NCI-H2227 (cell line): ENCODE measurements around the gene C2CD4C.
A peak's percentile ranks its signal among the peaks of the same experiment; 100 is the strongest.
"Not testable (repeated sequence)": the region's sequence is repeated elsewhere in the genome, so short reads cannot be mapped to it uniquely, and the experiment has no call there.

Source experiments
- DNase-seq: peaks from one replicate; lab custom pipeline; 2025; ENCODE audit not compliant: unreplicated experiment; lab: John Stamatoyannopoulos, UW

Gene C2CD4C

DNA sequence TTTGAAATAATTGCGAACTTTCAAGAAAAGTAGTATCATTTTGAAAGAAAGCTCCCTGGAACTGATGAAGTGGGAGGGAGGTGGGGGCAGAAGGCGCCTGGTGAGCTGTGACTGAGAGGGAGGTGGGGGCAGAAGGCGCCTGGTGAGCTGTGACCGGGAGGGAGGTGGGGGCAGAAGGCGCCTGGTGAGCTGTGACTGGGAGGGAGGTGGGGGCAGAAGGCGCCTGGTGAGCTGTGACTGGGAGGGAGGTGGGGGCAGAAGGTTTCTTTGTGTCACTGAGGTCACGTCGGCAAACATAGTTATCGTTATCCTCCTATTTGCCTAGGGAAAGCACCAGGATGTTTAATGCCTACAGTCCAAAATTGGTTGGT, 24.2 kb downstream of the C2CD4C start:
- DNase-seq: no peak

DNA sequence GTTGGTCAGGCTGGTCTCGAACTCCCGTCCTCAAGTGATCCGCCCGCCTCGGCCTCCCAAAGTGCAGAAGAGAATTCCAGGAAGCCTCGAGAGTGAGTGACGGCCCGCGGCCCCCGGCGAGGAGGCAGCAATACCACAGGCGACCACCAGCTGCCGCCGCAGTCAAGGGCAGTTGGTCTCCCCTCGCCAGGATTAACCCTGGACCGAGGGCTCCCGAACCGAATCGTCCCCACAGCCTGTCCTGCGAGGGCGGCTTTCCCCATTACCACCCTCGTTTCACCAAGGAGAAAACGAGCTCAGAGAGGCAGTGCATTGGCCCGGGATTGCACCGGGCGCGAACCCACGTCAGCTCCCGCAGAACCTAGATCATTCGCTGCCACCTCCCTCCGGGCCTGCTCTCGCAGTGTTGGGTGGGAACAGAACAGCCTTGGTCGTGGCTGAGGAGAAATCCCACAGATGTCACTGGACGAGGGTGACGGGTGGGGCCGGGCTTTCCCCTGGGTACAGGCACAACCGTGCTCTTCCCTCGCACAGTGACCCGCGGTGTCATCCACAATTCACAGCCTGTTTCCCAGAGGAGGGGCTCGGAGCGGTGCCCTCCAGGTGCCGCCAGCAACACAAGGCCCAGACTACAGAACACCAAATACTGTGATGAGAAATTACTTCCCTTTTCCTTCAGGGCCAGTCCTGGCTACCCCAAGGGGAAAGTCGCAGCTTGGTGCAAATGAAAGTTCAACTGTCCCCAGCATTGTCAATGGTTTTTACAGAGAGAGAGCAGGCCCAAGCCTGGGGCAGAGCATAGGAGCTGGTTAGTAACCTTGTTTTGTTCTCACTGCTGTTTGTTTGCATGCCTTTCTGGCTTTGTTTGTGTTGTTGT, 24.8 kb downstream of the C2CD4C start:
- DNase-seq: no peak

DNA sequence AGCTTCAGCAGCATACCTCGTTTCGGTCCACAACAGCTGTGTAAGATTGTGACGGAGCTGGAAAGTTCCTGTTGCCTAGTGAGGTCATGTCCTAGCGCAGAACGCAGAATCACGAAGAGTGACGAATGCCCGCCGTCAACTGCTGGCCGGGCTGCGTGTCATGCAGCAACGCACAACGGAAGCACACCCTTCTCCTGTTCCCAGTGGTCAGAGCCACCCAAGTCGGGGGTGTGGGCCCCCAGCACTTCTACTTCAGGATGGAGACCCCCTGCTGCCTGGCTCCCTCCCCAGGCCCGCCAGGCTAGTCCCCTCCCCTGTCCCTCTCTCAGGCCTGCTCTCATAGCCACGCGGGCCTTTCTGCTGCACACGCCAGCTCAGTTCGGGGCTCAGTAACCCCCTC, 25.9 kb downstream of the C2CD4C start:
- no peak for DNase-seq

DNA sequence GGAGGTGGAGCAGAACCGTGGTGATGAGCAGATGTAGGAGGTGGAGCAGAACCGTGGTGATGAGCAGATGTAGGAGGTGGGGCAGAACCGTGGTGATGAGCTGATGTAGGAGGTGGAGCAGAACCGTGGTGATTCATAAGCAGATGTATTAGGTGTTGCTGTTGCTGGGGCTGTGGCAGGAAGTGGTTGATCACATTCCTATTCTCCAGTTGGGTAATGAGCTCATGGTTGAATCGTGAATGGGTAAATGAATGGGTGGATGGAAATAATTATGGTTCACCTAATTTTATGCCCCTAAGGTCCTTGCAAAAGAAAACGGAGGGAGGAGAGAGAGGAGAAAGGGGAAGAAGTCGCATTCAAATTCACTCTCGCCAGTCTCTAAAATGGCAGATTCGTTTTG, 26.4 kb downstream of the C2CD4C start:
- not testable (repeated sequence) for DNase-seq

DNA sequence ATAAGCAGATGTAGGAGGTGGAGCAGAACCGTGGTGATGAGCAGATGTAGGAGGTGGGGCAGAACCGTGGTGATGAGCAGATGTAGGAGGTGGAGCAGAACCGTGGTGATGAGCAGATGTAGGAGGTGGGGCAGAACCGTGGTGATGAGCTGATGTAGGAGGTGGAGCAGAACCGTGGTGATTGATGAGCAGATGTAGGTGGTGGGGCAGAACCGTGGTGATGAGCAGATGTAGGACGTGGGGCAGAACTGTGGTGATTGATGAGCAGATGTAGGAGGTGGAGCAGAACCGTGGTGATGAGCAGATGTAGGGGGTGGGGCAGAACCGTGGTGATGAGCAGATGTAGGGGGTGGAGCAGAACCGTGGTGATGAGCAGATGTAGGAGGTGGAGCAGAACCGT, 27.0 kb downstream of the C2CD4C start:
- not testable (repeated sequence) for DNase-seq

DNA sequence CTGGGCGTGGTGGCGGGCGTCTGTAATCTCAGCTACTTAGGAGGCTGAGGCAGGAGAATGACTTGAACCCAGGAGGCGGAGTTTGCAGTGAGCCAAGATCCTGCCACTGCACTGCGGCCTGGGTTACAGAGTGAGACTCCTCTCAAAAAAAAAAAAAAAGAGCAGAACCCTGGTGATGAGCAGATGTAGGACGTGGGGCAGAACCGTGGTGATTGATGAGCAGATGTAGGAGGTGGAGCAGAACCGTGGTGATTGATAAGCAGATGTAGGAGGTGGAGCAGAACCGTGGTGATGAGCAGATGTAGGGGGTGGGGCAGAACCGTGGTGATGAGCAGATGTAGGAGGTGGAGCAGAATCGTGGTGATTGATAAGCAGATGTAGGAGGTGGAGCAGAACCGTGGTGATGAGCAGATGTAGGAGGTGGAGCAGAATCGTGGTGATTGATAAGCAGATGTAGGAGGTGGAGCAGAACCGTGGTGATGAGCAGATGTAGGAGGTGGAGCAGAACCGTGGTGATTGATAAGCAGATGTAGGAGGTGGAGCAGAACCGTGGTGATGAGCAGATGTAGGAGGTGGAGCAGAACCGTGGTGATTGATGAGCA, 28.2 kb downstream of the C2CD4C start:
- DNase-seq: not testable (repeated sequence)

DNA sequence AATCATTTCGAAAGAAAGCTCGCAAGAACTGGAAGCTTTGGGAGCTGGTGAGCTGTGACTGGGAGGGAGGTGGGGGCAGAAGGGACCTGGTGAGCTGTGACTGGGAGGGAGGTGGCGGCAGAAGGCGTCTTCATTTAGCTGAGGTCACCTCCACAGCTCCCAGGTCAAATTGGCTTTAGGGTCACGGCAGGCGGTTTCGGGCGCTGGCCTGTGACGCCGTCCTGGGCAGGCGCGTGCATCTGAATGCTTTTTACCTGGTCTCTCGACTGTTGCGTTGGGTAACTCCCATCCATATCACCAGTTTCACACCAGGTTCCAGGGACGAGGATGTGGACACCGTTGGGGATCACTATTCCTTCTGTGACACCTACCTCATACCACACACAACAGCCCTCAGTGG, 29.2 kb downstream of the C2CD4C start:
- no peak for DNase-seq

DNA sequence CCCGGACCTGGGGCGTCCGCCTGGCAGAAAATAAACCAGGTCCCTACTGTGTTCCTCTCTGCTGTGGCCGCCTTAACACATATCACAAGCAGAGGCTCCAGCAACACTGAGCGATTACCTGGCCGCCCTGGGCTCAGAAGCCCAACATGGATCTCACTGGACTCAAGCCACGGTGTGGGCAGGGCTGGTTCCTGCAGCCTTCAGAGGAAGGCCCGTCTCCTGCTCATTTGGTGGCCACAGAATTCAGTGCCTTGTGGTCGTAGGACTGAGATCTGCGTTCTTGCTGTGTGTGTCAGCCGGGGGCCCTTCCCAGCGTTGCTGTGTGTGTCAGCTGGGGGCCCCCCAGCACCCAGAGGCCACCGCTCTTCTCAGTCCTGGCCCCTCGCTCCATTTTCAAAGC, 30.2 kb downstream of the C2CD4C start:
- no peak for DNase-seq

DNA sequence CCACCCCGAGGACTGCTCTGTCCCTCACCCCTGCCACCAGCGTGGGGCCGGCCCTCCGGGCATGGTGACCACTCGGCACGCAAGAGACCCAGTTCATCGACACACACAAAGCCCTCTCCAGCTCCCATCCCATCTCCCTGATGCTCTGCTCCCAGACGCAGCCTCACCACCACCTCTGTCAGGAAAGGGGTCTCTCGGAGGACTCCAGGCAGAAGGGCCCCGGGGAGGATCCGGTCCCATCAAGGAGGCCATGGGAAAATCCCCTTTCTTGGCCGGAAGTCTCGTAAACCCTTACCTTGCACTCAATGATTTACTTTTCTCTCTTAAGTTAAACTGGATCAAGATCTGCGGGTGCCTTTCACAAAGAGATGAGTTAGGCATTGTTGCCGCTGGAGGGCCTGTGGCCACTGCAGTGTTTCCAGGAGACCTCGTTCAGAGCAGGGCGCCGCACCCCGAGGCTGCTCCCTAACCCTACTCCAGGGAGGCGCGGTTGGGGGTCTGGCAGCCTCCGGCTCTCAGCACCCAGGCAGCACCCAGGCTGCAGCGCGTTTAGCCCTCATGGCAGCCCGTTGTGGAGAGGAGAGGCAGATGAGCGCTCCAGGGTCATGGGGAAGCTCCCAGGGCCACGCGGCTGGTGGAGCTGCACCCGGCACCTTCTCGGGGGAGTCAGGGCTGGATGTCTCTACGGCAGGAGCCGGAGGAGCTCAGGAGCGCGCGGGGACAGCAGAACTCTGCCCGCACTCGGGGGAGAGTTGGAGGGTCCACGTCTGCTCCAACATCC, 31.0 kb downstream of the C2CD4C start:
- no peak for DNase-seq

DNA sequence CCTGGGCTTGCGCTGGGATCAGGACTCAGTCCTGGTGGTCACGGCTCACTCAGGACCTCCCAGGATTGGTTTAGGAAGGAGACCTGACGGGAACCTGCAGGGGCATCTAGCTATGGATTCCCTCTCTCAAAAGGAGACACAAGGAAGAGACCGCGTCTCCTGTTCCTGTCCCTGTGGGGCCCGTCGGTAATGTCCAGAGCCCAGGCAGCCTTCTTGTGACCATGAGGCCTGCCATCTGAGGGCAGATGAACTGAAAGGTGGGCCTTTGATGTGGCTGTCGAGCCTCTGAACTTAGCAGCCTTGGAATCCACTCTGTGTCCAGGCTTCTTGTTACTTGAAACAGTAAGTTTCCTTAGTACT, 32.9 kb downstream of the C2CD4C start:
- no peak for DNase-seq

DNA sequence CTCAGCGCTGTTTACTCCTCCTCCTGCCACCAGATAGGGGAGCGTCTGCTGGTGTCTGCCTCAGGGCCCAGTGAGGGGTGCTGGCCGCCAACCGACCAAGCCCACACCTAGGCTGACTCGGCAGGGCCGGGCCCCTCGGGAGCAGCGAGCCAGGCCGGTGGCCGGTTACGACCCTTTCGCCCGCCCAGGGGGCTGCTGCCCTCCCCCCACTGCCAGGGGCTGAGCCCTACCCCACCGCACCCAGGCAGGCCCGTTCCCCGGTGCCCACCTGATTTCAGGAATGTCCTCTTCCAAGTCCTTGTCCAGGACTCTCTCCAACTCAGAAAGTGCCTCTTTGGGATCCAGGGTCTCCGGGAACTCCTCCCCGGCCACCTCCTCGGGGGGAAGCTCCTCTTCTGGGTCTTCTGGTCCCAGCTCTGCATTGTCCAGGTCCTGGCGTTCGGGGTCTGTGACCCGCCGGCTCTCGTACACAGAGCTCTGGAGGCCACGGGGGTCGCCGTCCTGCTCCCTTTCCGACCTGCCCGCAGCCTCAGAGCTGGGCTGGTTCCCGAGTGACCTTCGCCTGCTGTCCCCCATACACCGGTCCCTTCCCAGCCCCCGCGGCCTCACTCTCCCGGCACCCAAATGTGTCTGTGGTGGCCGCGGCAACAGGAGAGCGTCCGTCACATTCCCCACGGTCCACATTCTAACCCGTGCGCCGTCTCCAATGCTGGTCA, 33.4 kb downstream of the C2CD4C start:
- DNase-seq: no peak

DNA sequence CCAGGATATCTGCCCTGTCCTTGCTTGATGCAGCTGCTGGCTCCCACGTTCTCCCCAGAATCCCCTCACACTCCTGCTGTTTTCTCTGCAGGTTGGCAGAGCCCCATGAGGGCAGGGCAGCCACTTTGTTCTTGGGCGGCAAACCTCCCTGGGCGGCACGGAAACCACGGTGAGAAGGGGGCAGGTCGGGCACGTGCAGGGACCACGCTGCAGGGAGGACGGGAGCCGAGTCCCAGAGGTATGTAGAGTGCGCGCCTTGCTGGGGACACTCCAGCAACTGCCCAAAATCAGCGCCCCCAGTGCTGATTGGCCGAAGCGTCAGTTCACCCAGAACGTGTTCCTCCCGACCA, 34.1 kb downstream of the C2CD4C start:
- no peak for DNase-seq

DNA sequence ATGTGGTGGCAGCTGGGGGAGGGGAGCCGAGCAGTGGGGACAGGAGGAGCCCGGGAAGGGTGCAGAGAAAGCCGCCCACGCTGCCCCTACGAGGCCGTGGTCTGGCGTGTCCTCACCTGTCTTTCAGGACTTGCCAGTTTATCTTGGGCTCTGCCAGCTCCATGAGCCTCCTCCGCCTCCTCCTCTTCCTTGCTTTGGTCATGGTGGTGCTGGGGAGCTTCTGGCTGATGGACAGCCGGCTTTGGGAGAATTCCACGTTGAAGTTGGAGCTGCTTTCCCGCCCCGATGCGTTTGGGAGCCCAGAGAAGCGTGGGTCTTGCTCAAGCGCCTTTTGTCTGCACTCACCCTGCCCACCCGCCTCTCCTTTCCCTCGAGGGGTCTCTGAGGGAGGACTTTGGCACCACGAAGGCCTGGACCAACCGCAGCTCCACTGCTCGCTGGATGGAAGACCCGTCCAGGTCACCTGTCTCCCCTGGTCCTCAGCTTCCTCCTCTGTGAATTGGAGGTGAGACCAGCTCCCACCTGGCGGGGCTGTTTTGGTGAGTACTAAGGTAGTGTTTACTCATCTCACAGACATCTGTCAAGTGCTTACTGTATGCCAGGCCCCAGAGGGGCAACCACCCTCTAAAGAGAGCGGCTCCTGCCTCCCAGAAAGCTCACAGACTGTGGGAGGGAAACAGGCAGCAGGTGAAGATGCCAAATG, 34.6 kb downstream of the C2CD4C start:
- DNase-seq: no peak

DNA sequence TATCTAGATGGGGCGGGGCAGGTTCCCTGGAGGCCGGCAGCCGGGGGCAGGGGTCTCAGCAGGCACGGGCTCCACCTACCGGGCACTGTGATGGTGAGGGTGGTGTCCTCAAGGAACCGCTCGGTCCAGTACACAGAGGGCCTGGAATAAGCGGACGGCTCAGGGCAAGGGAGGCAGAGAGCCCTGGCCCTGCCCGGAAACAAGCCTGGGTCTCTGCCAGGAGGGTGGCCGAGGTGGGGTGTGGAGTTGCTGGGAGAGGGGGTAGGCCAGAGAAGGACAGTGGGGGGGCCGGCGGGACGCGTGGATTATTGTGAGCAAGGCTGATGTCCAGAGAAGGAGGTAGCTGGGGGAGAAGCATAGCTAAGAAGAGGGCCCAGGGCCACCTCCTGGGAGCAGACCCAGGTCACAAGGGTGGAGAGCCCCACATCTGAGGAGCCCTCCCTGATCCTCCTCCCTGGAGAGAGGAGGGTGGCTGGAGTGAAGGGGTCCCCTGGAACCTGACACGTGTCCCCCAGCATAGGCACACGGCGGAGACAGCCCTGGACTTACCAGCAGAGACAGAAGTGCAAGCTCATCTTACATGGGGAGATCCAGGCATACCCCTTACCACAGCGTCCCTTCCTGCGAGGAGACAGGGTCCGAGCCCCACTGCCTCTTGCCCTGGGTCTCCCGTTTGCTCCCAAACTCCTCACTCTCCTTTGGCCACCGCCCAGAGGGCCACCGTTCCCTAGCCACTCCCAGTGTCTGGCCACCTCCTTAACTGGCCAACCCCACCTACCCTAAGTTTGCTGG, 35.4 kb downstream of the C2CD4C start:
- DNase-seq: no peak

DNA sequence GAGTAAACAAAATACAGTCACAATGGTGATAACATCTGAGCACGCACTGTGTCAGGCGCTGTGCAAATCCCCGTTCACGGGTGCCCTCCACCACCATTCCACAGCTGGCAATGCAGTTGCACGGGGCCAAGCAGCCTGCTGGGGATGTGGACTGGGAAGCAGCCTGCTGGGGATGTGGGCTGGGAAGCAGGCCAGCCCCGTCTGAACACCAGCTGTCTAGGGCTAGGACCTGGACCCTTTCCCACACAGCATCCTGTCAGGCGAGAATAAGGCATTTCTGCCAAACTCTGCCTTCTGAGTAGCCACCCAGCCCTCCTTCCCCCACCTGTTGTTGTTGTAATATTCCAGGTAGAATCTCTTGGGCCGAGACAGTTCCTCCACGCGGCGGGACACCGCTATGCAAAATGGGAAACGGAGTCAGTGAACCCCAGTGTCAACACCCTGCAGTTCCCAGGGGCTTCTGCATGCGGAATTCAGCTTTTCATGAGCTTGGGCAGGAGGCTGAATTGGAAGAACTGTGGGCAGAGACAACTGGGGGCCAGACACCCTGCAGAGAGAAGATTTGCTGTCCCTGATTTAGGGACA, 36.5 kb downstream of the C2CD4C start:
- DNase-seq: peak; percentile 4

DNA sequence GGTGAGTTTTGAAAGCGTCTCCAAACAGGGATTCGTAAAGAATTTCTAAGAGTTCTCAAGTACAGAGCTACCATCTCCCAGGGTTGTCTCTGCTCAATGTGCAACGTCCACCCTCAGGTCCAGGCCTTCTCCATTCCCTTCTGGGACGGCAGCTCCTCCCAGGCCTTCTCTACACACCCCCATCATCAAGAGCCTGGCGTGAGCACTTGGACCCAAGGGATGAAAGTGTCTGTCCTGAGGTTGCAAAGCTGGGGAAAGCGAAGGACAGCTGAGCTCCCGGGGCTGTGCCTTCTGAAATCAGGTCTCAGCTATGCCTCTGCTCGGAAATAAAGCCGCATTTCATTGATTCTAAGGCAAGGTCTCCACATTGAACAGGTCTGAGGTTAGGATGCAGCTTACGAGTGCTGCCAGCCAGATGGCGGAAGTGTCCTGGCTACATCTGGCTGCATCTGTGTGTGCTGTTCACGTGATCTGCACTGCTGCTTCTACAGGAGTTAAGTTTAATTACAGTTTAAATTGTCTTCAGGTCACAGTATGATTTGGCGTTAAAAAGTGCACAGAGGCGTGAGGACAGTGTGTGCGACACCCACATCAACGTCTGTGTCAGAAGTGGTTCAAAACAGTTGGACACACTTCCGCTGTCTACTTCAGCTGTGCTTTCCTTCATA, 37.3 kb downstream of the C2CD4C start:
- peak; percentile 34 for DNase-seq

DNA sequence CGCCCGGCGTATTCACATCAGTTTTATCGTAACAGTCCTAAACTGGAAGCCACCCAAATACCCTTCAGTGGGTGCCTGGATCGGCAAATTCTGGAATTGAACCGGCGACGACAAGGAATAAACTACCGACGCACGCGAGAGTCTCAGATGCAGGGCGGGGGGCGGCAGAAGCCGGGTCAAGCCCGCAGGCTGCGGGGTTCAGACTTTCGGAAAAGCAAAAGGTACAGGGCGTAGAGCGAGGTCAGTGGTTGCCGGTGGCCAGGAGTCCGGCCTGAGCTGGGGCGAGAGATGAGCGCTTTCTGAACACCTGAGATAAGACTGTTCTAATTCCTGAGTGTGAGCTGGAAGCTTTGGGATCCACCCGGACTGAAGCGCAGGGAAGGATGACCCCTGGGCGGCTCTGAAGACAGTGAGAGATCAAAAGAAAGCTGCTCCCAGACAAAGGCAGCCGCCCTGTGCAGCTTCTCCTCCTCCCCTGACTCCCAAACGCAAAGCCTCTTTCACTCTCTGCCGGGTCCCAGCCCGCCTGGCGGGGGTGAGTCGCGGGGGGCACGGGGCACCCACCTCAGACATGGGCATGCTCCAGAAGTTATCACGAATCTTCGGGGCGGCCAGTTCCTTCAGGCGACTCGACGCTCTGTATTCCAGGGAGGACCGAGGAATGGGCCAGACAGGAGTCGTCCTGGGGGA, 38.2 kb downstream of the C2CD4C start:
- DNase-seq: no peak

DNA sequence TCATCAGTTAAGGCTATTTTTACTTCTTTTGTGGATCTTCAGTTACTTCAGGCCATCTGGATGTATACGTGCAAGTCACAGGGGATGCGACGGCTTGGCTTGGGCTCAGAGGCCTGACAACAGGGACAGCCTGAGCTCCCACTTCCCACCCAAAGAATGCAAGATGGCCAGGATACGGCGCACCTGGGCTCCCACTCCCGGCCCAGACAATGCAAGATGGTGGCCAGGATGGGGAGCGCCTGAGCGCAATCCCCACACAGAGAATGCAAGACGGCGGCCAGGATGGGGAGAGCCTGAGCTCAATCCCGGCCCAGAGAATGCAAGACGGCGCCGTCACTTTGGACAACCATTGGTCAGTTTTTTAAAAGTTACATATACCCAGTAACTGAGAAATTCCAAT, 39.1 kb downstream of the C2CD4C start:
- no peak for DNase-seq

DNA sequence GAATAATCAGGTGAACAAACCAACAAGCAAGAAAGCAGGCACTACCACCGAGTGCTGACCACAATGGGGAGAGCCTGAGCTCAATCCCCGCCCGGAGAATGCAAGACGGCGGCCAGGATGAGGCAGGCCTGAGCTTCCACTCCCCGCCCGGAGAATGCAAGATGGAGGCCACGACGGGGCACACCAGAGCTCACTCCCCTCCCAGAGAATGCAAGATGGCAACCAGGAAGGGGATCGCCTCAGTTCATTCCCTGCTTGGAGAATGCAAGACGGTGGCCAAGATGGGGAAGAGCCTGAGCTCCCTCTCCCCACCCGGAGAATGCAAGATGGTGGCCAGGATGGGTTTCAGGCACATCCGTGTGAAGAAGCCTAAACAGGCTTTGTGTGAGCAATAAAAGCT, 39.7 kb downstream of the C2CD4C start:
- no peak for DNase-seq
